HCT116 (cell line): ENCODE results near the gene LYRM4.

Experiments
- EZH2 ChIP-seq: fragments of 200-600 bp; sonication (generic); IDR thresholded peaks from 2 replicates; pipeline ENCODE4 v1.6.1; 2017; ENCODE audit warnings: antibody characterized with exemption, mixed run types
- POLR2AphosphoS5 ChIP-seq: IDR thresholded peaks from 2 replicates; pipeline ENCODE4 v1.6.1; 2011; ENCODE audit warnings: mild to moderate bottlenecking, low read depth, low read length, moderate library complexity

- TF ChIP-seq EZH2 (no peak), POLR2AphosphoS5 (no peak)
These were observed 29.5 kb downstream of the LYRM4 start for GRCh38 chr6:5231289-5231688.
